NCI-H1092 treated with DMSO at 0.1 percent for 48 hours (cell line): ENCODE measurements around the gene OR52B6.
"Not testable (repeated sequence)": the region's sequence is repeated elsewhere in the genome, so short reads cannot be mapped to it uniquely, and the experiment has no call there.

ENCODE experiments used
- DNase-seq: peaks from one replicate; lab custom pipeline; 2025; lab: John Stamatoyannopoulos, UW

Gene OR52B6, protein sequence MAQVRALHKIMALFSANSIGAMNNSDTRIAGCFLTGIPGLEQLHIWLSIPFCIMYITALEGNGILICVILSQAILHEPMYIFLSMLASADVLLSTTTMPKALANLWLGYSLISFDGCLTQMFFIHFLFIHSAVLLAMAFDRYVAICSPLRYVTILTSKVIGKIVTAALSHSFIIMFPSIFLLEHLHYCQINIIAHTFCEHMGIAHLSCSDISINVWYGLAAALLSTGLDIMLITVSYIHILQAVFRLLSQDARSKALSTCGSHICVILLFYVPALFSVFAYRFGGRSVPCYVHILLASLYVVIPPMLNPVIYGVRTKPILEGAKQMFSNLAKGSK

DNA sequence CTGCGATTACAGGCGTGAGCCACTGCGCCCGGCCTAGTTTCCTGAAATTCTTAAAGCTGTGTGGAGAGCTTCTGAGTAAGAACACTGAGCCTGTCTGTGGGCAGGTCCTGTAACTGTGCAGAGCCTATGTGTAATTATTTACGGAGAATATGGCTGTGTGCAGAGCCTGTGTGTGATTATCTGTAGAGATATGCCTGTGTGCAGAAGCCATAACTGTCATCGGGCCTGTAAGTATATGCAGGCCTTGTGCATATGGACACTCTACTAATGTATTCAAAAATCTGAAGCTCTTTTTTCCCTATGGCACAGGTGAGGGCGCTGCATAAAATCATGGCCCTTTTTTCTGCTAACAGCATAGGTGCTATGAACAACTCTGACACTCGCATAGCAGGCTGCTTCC lies at the start of gene OR52B6:
Gene OR52B6, plus strand, starts transcription at position 301 of the 400 bp plus-strand sequence. Its CDS starts 0 bp downstream, at position 301.
- DNase-seq = no peak

DNA sequence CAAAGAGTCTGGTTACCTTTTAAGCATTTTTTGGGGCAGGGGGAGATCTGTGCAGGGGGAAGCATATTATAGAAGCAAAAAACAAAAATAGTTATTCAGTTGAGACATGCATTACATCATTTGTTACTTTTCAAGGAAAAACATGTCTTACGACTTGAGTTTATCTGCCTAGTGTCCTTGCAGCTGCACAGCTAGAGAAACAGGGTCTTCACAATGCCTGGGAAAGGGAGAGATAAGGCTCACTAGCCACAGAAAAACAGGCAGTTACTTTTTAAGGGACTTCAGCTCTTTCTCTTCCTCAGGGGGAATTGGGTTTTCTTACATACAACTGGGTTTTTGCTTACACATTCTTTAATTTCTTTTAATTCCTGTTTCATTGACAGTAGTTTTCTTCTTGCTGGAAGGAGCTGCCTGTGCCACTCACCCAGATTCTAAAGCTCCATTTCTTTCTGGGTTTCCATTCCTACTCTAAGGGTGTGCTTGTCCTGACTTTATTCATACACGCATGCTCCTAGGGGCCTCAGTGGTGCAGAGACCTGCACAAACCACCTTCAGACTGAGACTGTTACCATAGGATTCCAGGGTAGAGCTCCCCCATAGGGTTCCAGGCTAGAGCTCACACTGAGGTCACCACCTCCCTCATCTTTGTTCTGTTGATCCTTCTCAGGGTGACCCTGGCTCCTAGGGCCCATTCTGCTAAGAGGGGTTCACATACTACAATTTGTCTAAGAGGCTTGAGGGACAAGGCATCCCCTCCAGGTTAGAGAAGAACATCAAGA lies 49.4 kb upstream of the OR52B6 start:
- no peak for DNase-seq

DNA sequence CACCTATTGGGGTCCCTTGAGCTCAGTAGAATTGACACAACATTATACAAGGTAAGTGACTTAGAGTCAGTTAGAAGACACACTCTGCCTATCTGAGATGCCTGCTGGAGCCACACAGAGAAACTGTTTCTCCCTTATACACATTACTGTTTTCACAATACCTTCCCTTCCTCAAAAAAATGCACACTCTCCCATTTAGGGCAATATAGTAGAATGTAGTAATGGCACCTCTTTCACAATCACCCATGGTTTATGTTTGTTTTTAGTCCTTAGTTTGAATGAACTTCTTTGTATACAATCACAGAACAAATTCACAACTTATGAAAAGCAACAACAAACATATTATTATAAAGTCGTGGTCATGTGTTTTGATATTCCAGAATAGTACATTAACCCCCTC lies 46.6 kb upstream of the OR52B6 start:
- no peak for DNase-seq

DNA sequence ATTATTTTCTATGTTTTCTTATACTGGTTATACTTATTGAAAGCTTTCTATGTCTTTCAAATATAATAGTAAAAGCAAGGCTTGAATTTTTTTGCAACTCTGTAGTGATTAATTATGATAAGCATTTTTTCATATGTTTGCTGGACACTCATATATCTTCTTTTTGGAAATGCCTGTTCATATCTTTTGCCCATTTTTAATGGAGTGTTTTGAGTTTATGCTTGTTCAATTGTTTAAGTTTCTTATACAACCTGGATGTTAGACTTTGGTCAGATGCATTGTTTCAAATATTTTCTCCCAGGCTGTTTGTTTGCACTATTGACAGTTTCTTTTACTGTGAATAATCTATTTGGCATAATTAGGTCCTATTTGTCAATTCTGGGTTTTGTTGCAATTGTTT lies 44.2 kb upstream of the OR52B6 start:
- no peak for DNase-seq

DNA sequence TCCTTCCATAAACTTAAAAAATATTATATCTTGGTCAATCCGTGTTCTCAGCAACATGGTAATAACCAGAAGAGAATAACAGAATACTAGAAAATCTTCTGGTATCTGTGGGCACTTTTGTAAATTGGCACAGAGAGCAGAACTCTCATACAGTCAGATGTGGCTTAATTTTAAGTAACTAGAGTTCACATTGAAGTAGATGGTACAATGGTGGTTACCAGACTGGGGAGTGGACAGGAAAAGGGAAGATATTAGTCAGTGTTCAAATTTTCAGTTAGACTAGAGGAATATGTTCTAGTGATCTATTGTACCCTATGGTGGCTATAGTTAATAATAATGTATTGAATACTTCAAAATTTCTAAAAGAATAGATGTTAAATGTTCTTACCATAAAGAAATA lies 39.2 kb upstream of the OR52B6 start:
- no peak for DNase-seq

DNA sequence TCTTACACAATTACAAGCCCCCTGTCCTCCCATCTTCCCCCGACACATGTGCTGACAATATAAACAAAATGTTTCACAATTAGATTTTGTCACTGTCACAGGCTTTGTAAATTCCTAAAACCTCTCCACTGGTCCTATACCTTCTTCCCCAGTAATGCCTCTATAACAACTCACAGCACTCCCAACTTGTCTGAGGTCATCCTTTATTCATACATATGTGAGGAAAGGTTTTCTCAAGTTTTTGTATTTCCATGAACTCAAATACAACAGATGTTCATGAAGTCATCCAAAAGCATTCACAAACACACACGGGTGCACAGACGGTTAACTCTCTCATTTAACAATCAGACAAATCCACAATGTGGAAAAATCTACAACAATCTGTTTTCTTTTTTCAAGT lies 34.2 kb upstream of the OR52B6 start:
- no peak for DNase-seq

DNA sequence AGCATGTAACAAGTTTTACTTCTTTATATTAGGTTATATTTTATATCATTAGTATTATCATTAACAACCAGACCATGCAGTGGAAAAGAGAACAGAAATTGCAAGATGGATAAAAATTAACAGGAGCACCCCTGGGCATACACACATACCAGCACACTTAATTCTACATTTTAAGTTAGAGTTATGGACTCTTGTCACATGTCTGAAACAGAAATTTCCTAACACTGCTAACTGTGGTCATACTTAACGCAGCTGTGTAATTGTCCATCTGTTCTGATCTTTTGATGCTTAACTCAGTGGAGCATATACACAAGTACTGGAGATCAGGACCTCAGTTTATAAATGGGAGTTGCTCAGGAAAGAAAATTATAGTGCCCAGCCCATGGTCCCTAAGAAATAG lies 32.7 kb upstream of the OR52B6 start:
- DNase-seq = no peak

DNA sequence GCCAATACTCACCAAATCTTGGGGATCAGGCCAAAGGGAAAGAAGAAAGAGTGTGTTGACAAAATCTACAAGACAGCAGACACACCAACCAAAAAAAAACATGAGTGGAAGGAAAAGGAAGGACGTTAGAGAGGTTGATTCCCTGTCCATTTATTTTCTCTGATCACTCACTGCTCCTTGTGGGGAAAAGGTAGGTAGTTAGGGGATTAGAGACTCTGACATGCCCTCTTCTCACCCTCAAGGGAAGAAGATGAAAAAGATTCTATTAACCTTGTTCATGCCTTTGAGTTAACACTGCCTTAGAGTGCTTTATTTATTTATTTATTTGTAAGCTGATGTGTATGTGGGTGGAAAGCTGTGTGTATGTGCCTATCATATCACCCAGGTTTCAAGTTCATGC lies 32.2 kb upstream of the OR52B6 start, which contains the start of gene OR52H1:
Gene OR52H1, minus strand, starts transcription at position 101 of the 400 bp plus-strand sequence. CDS start 3,035 bp downstream, outside the sequence.
- DNase-seq = no peak

DNA sequence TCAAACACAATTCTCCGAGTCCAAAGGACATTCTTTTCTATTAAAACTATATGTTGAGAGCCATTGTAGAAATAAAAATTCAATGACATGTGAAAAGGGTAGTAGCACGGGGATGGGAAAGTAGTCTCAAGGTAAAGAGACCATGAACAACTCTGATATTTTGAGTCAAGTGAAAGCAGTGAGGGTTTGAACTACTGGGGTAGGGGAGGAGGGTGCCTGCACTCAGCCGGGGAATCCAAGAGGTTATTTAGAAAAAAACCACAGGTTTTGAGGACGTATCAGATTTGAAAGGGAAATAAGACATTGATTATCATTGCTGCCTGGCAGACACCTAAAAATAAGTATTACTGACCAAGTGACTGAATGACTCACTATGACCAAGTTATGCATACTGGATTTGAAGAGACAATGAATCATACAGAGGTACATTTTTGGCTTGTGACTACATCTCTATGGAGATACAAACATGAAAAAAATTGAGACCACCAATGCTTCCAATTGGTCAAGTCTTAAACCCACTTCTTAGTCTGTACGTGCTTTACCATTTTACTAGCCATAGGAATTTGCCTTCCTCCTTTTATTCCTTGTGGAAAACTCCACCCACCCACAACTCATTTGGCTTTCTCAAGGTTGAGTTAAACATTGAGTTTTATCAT lies 30.1 kb upstream of the OR52B6 start:
- DNase-seq = no peak

DNA sequence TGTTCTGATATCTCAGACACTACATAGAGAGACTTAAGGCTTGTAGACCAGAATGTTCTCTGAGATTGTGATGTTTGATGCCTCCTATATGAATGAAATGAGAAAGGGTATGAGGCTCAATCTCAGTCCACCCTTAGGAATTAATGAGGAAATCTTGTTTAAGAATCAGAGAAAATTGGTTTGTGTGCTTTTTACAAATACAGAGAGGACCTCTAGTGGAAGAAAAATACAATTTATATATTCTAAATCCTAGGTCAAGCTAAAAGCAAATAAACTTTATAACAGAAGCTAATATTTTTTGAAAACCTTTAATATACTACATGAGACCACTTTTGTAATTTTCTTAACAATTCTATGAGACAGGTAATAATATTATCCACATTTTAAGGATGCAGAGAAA lies 27.3 kb upstream of the OR52B6 start:
- DNase-seq = no peak

DNA sequence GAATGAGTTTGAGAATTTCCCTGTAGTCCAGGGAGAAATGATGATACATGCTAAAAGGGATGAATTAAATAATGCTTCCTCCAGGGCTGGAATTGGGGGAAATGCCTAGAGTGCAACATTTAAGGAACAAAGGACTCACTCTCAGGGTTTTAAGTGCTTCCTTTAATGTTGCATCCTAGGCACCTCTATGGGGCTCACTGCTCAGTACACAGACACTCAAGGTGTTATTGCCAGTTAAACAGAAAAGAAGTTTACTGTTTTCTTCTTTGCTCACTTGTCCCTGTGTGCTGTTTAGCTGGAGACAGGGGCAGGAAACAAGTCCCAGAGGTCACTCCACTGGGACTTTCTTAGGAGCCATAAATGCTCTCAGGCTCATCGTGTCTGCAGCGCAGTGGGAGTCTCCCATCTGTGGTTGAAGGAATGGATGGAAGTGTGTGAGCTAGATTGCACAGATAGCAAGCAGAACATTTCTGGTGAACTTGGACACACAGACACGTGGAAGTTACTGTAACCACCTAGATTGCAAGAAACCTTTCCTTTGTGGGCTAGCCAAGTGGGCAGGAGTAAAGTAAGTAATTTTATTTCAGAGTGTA lies 24.0 kb upstream of the OR52B6 start:
- no peak for DNase-seq

DNA sequence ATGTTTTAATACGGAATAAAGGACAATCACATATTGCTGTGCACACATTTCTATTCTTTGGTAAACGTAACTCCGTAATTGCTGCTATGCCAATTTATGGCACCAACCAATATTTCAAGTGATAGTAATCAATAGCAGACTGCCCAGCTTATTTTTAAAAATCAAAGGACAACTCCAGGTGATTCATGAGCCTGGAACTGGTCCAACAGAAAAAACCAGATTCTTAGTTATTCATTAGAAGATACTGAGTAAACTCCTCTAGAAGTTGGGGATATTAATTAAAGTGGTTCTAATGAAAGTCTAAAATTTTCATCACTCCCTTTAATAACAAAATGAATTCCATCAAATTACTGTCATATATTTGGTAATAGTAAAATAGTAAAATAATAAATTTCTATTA lies 22.9 kb upstream of the OR52B6 start:
- no peak for DNase-seq

DNA sequence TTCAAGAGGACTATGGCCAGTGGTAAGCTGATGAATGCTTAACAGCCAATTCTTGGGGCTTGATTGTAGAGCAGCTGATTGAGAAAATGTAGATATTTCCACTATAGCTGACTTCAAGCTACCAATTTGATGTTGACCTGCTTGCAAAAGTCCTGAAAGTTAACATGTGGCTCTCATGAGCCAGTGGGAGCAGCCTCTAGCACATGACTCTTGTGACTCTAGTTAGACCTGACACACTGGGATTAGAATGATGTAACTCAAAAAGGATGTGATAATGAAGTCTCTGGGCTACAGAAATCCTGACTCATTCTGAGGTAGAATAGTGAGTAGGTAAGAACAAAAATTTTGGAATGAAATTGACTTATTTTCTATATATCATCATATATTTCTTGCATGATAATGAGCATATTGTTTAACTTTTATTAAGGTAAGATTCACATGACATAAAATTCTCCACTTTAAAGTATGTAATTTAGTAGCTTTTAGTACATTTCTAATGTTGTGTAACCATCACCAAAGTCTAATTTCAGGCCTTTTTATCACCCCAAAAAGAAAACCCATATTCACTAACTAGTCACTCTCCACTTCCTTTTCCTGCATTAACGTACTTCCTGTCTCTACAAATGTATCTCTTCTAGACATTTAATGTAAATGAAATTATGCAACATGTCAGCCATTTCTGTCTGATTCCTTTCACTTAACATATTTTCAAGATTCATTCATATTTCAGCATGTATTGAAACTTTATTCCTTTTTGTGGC lies 16.2 kb upstream of the OR52B6 start:
- no peak for DNase-seq

DNA sequence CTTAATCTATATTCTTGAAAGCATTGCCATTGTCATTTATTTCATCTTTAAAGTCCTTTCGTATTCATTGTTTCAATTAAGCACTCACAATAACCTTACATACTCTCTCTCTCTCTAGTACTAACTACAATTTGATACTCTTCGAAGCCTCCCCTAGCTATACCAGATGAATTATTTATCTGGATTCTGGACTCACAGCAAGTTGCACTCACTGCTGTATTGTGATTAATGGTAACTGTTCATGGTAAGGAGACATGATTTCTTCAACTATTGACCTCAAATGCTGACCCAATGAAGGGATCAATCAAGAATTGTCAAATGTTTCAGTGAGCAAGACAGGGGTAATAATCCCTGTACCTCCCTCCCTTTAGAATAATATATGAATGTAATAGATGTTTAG lies 6.0 kb upstream of the OR52B6 start:
- no peak for DNase-seq

DNA sequence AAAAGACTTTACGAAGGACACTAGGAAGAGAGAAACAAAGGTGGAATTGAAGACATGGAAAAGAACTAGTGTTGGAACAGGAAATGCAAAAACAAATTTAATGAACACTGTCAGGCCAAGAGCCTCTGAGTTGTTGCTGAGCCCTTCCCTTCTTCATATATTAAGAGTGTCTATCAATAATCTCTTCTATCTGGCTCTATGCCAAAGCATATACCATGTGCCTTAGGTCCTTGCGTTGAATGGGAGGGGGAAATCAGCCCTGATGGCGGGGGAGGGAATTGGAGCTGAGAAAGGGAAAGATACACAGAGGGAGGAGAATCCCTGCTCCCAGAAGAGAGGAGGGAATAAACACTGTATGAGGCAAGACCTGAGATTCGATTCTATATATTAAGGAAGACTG lies 5.5 kb upstream of the OR52B6 start:
- no peak for DNase-seq

DNA sequence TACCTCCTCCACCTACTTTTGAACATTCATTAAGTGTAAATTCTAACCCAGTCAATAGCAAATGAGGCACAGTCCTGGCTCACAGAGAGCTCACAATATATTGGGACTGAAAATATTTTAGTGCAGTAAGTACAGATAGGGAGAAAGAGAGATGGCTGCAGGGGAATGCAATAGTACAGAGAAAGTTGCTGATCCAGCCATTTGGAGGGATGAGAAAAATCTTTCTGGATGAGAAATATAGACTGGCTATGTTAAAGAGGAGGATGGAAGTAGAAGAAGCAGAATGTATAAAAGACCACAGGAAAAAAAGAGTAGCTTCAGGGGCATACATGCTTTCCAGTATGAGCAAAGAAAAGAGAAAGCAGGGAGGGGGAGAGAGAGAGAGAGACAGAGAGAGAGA lies 3.6 kb upstream of the OR52B6 start:
- DNase-seq = no peak

DNA sequence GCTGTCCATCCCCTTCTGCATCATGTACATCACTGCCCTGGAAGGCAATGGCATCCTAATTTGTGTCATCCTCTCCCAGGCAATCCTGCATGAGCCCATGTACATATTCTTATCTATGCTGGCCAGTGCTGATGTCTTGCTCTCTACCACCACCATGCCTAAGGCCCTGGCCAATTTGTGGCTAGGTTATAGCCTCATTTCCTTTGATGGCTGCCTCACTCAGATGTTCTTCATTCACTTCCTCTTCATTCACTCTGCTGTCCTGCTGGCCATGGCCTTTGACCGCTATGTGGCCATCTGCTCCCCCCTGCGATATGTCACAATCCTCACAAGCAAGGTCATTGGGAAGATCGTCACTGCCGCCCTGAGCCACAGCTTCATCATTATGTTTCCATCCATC lies 337 bp downstream of the OR52B6 start:
- no peak for DNase-seq

DNA sequence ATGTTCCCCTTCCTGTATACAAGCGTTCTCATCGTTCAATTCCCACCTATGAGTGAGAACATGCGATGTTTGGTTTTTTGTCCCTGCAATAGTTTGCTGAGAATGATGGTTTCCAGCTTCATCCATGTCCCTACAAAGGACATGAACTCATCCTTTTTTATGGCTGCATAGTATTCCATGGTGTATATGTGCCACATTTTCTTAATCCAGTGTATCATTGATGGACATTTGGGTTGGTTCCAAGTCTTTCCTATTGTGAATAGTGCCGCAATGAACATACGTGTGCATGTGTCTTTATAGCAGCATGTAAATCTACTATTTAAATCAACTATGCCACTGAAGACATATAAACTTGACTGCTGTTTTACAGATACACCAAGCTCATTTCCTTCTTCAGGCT lies 3.8 kb downstream of the OR52B6 start:
- not testable (repeated sequence) for DNase-seq

DNA sequence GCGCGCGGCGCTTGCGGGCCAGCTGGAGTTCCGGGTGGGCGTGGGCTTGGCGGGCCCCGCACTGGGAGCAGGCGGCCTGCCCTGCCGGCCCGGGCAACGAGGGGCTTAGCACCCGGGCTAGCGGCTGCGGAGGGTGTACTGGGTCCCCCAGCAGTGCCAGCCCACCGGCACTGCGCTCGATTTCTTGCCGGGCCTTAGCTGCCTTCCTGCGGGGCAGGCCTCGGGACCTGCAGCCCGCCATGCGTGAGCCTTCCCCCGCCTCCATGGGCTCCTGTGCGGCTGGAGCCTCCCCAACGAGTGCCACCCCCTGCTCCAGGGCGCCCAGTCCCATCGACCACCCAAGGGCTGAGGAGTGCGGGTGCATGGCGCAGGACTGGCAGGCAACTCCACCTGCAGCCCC lies 9.2 kb downstream of the OR52B6 start:
- not testable (repeated sequence) for DNase-seq

DNA sequence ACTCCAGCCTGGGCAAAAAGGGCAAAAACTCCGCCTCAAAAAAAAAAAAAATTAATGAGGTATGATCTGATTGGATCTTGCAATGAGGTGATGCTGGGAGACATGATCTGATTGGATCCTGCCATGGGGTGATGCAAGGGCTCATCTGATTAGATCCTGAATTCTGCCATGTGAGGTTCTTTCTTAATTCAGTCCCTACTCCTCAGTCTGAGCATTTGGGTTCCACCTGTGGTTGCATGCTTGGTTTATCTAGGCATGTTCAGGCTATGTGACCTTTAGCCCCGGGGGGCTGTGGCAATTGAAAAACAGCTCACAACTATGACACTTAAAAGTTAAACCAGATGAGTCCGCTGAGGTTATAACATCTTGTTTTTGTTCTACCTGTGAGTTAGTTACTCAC lies 10.9 kb downstream of the OR52B6 start:
- no peak for DNase-seq

DNA sequence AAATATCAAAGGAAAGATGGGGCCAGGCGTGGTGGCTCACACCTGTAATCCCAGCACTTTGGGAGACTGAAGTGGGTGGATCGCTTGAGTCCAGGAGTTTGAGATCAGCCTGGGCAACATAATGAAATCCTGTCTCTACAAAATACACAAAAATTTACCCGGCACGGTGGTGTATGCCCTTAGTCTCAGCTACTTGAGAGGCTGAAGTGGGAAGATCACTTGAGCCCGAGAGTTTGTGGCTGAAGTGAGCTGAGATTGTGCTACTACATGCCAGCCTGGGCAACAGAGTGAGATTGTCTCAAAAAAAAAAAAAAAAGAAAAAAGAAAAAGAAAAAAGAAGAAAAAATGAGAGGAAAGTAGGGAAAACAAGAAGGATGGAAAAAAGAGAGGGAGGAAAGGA lies 11.9 kb downstream of the OR52B6 start:
- no peak for DNase-seq

DNA sequence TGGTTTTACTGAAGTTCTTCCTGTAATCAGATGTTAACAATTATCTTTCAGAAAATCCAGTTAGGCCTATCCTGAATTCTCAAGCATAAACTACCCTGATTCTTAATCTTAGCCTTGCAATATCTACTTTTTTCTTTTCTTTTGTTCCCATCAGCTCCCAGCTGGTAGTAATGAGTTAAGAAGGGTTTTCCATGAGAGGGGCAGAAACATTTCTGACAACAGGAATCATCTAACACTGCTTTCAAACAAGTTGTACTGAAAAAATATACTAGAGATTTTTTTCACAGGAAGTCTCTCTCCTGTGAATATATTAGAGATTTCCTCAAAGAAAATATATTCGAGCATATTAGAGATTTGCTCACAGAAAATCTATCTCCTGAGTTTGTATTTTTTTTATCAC lies 12.5 kb downstream of the OR52B6 start:
- DNase-seq = no peak
